GM18526 (cell line): ENCODE results near the gene CRYBG3.

Source experiments
- POLR2A ChIP-seq: IDR thresholded peaks from 3 replicates; pipeline ENCODE4 v1.6.1; 2011; ENCODE audit not compliant: insufficient read length; ENCODE audit errors: extremely low read depth

CRYBG3 gene

DNA sequence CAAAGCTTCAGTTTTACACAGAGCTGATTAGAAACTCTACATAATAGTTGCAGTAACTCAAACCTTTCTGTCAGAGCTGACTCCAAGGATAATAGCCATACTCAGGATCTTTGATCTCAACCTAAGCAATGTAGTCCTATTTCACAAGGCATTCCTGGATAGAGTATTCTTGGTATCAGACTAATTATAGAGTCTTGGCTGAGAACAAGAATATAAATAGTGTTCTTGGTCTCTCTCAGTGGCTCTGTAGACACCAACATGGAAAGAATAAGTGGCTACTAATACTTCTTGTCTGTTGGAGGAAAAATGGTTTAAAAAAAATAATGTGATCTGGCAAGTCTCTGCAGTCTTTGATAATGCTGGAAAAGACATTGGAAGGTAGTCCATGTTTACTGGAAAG is 94.8 kb downstream of the CRYBG3 start:
- no peak for TF ChIP-seq POLR2A

DNA sequence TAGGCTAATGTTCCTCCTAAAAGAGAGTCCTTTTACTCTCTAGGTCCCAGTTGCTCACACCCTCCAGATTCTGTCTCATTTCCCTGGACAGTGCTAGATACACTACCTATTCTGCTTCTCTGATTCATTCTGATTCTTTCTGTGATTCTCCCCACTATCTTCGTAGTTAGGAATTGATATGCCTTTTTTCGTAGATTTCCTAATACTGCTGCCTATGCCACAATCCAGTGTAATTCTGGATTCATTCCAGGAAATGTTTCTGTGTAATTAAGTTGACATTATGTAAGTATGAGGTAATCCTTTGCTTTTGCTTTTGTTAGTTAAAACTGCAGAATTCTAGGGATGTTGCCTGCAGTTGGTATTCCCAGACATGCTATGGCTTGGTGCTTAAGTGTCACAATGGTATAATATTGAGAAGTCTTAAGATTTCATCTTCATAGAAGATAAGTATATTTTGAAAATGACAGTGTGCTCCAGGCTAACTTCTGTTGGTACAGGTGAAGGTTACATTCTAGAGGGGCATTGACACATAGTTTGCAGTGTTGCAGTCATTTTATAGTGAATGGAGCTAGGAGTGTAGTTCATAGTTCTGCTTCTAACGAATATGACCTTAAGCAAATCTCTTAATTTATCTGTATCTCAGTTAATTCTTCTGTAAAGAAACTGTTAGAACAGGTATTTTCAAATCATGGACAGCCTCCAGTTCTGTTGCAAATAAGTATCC is 96.2 kb downstream of the CRYBG3 start:
- no peak for TF ChIP-seq POLR2A

DNA sequence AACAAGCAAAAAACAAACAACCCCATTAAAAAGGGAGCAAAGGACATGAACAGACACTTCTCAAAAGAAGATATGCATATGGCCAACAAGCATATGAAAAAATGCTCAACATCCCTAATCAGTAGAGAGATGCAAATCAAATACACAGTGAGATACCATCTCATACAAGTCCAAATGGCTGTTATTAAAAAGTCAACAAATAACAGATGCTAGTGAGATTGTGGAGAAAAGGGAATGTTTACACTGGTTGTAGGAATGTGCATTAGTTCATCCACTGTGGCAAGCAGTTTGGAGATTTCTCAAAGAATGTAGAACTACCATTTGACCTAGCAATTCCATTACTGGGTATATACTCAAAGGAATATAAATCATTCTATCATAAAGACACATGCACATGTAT is 105.9 kb downstream of the CRYBG3 start:
- TF ChIP-seq POLR2A, result no peak

DNA sequence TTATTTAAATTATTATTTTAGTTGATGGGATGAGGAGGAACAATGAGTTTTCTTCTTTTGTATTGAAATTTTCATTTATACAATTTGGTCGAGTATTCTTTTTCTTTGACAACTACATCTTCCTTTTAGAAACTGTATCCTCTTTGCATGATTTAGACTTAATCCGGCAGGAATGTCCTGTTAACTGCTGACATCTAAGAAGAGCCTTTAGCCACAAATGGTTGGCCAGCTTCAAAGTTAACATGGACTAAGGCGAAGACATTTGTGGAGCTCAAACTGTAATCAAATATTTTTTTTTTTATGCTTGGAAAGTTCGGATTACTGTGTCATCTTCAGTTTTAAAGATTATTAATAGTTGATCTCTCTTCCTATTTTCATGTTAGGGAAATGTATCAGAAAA is 107.2 kb downstream of the CRYBG3 start:
- no peak for TF ChIP-seq POLR2A

DNA sequence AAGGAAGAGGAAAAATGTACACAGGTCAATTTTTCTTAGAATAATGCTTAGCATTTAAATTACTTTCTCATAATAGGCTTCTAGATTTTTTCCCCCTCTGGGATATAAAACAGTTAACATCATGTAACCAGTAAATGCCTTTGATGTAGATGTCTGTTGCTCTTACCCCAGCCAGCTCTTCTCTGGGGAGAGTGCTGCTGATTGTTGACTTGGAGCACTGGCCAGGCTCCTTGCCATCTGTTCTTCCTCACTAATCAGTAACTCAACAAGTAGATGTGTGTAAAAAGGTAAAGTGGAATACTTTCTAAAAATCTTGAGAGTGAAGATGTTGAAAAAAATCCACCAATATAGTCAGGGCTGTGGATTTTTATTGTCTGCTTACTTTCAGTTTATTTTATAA is 108.2 kb downstream of the CRYBG3 start:
- TF ChIP-seq POLR2A, result no peak

- TF ChIP-seq POLR2A, result no peak
Measured at GRCh38 chr3:97931218-97931617, 109.4 kb downstream of the CRYBG3 start.

GRCh38 chr3:97932387-97932801 is 110.6 kb downstream of the CRYBG3 start:
- TF ChIP-seq POLR2A, result no peak

GRCh38 chr3:97934980-97935695 is 113.3 kb downstream of the CRYBG3 start:
- no peak for TF ChIP-seq POLR2A

- no peak for TF ChIP-seq POLR2A
Measured at GRCh38 chr3:97935842-97936241, 114.0 kb downstream of the CRYBG3 start.

GRCh38 chr3:97937205-97937604 is 115.4 kb downstream of the CRYBG3 start:
- no peak for TF ChIP-seq POLR2A

- TF ChIP-seq POLR2A, result no peak
Measured at GRCh38 chr3:97938444-97938843, 116.6 kb downstream of the CRYBG3 start.

DNA sequence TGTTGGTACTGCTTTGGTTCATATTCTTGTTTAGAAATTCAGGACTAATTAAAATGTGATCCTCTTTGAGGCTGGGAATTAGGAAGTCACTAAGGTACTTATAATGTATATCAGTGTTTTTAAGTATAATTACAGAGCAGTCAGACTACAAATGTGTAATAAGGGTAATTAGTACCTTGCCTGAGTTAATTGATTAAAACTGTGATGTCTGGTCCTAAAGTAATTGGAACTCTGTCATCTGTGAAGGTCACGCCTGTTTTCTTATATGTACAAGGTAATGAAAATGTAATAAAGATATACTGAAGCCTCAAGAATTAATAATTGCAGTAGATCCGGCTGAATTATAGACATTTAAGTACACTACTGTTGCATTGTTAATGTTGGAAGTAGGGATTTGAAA is 117.6 kb downstream of the CRYBG3 start:
- no peak for TF ChIP-seq POLR2A

DNA sequence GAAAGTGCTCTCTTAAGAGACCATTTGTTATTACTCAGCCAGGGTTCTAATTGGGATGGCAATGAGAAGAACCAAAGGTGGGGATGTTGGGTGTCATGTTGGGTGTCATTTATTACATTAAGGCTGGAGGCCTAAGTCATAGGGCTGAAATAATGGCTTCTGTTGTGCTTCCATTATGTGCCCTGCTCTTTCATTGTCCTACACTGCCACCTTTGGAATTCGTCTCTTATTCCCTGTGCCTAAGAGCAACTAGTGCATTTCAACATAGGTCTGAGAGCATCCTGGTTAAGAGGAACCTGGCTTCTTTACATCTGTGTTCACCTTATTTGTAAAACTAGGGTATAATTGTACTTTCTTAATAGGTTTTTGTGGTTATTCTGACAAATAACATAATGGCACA is 118.2 kb downstream of the CRYBG3 start:
- no peak for TF ChIP-seq POLR2A

GRCh38 chr3:97942801-97943546 is 121.2 kb downstream of the CRYBG3 start:
- no peak for TF ChIP-seq POLR2A

DNA sequence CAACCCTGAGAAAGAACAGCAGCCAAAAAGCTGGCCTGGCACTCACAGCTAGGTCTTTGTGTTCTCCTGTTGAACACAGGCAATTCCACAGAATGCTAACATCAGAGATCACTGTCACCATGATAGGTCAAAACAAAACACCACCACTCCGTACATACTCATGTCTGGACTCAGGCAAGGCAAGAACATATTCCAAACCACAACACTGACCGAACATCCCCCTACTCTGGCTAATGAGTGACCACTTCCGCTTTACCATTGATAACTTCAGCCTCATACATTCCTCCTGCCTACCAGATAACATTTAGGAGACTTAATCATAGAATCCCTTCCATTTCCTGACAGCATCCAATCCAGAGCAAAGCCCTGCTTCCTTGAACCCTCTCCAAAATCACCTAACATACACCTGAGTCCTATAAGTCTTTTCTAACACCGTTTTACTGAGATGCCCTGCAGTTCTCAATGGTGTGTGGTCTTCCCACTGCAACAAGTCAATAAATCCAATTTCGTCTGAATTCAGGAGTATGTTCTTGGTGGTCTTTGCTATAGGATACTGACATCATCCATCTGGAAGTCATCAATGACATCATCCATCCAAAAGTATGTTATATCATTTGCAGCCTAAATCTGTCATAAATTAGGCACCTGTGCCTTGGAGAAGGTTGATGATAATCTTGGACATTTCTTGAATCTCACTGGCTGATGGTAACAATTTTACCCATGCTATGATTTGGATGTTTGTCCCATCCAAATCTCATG is 126.7 kb downstream of the CRYBG3 start:
- TF ChIP-seq POLR2A, result no peak
